ENCODE data around the gene DCAF11.

- TF ChIP-seq POLR2A (IDR thresholded peaks at IDR 0.05) = no peak
- TF ChIP-seq CTCF (IDR thresholded peaks at IDR 0.05) = no peak
- no peak for TF ChIP-seq POLR2AphosphoS5 (IDR thresholded peaks at IDR 0.05)
These were observed 36.0 kb downstream of the DCAF11 start for GRCh38 chr14:24150567-24150966.

Measured in upper lobe of left lung (tissue), 4 donors.